K562 (cell line): ENCODE results near the gene HOXB5. TPM values are rescaled to one million over a fixed set of nuclear protein-coding genes. Genes with fewer than 3 reads are reported as not detected.
A peak's percentile ranks its signal among the peaks of the same experiment; 100 is the strongest.

Experiments used
- ATF1 ChIP-seq, 2 experiments: fragments of 450-650 bp in 1 of 2; IDR thresholded peaks; 2 replicates each; pipeline ENCODE4 v1.6.1; 2016; ENCODE audit warnings: missing compliant biosample characterization in 1 of 2, missing genetic modification characterization in 1 of 2
- BACH1 ChIP-seq: fragments of 200-800 bp; sonication (Bioruptor generic); IDR thresholded peaks from 2 replicates; pipeline ENCODE4 v1.6.1; 2016; ENCODE audit warnings: missing genetic modification characterization, missing compliant biosample characterization
- CBX3 ChIP-seq, 2 experiments: IDR thresholded peaks; 1 replicate in 1 of 2; 2 replicates in 1 of 2; pipeline ENCODE4 v1.6.1; 2012; ENCODE audit warnings: inconsistent platforms in 2 of 2, low read length in 2 of 2, borderline replicate concordance in 1 of 2, control low read depth in 1 of 2
- E2F1 ChIP-seq: sonication (generic); formaldehyde crosslinking; IDR thresholded peaks from 2 replicates; pipeline ENCODE4 v1.8.1; 2023; ENCODE audit warnings: mild to moderate bottlenecking, missing genetic modification reagents, moderate library complexity
- ELF2 ChIP-seq: fragments of 250-450 bp; sonication (Bioruptor Pico); IDR thresholded peaks from 2 replicates; pipeline ENCODE4 v1.5.0; 2021; ENCODE audit warnings: mild to moderate bottlenecking
- FOXK1 ChIP-seq: sonication (generic); formaldehyde crosslinking; IDR thresholded peaks from 2 replicates; pipeline ENCODE4 v1.8.0; 2022; ENCODE audit warnings: missing genetic modification reagents, mild to moderate bottlenecking, borderline replicate concordance
- HMGN3 ChIP-seq: IDR thresholded peaks from 2 replicates; pipeline ENCODE4 v1.6.1; 2011; ENCODE audit warnings: borderline replicate concordance, low read depth, mild to moderate bottlenecking, mixed read lengths, low read length; ENCODE audit not compliant: insufficient read length; ENCODE audit errors: extremely low read depth
- MAFK ChIP-seq: IDR thresholded peaks from 2 replicates; pipeline ENCODE4 v1.6.1; 2011; ENCODE audit warnings: low read length, improper control_type of control experiment
- NCOA2 ChIP-seq, 2 experiments: fragments of 450-650 bp; IDR thresholded peaks; 2 replicates each; pipeline ENCODE4 v1.6.1; 2018; ENCODE audit warnings: mild to moderate bottlenecking in 2 of 2, moderate library complexity in 1 of 2; ENCODE audit not compliant: partially characterized antibody in 2 of 2
- PHF8 ChIP-seq: fragments of 200-600 bp; sonication (generic); IDR thresholded peaks from 2 replicates; pipeline ENCODE4 v1.6.1; 2012; ENCODE audit warnings: mixed run types, mild to moderate bottlenecking, inconsistent platforms, low read length, moderate library complexity, borderline replicate concordance
- RBM22 ChIP-seq: fragments of 200-400 bp; formaldehyde crosslinking; IDR thresholded peaks from 2 replicates; pipeline ENCODE4 v1.6.1; 2018; ENCODE audit warnings: low read length, low read depth; ENCODE audit not compliant: poor library complexity, severe bottlenecking
- RCOR1 ChIP-seq, 2 experiments: IDR thresholded peaks; 2 replicates each; pipeline ENCODE4 v1.6.1; 2012; ENCODE audit warnings: low read depth in 2 of 2, low read length in 2 of 2, borderline replicate concordance in 1 of 2, improper control_type of control experiment in 1 of 2
- SAP30 ChIP-seq: fragments of 200-600 bp; sonication (generic); IDR thresholded peaks from 2 replicates; pipeline ENCODE4 v1.6.1; 2012; ENCODE audit warnings: borderline replicate concordance, low read depth, mild to moderate bottlenecking, moderate library complexity, low read length, control low read depth, inconsistent platforms; ENCODE audit not compliant: insufficient read depth, poor library complexity, severe bottlenecking
- SMARCC2 ChIP-seq: fragments of 450-650 bp; IDR thresholded peaks from 2 replicates; pipeline ENCODE4 v1.6.1; 2017; ENCODE audit warnings: antibody characterized with exemption, moderate library complexity, mild to moderate bottlenecking, low read depth
- SRSF9 ChIP-seq: fragments of 200-400 bp; formaldehyde crosslinking; IDR thresholded peaks from 2 replicates; pipeline ENCODE4 v1.6.1; 2017; ENCODE audit warnings: low read depth, low read length, borderline replicate concordance
- polyA plus RNA-seq, 8 experiments: library from polyadenylated mRNA; depleted of rRNA in 4 of 8; stranded (reverse) in 5 of 8; unstranded in 3 of 8; fragments of >200 nt; fragmentation: Nextera tagmentation in 2 of 8; fragmentation: Illumina TruSeq in 1 of 8; extraction: Ambion mirVana in 2 of 8; extraction: Trizol in 1 of 8; gene quantifications; 2 replicates each; pipeline versions ENCODE4 v1.2.1 to v1.2.3, GENCODE V29; 2011 to 2014; ENCODE audit warnings: inconsistent platforms in 1 of 8, missing spikeins in 1 of 8
- total RNA-seq, 7 experiments: library from RNA; depleted of rRNA in 6 of 7; stranded (reverse); fragments of >200 nt in 6 of 7; fragmentation: Illumina TruSeq in 2 of 7; extraction: Trizol in 2 of 7; gene quantifications; 2 replicates each; pipeline versions ENCODE4 v1.2.1 to v1.2.3, GENCODE V29; 2011 to 2021; ENCODE audit warnings: low replicate concordance in 1 of 7
- TF ChIP-seq, protein P1 (sequence below): sonication (generic); formaldehyde crosslinking; IDR thresholded peaks from 2 replicates; pipeline ENCODE4 v1.8.0; 2023; ENCODE audit warnings: missing genetic modification reagents, mild to moderate bottlenecking, borderline replicate concordance
- TF ChIP-seq, protein P2 (sequence below): sonication (generic); formaldehyde crosslinking; IDR thresholded peaks from 2 replicates; pipeline ENCODE4 v1.9.0; 2022; ENCODE audit warnings: mild to moderate bottlenecking, missing genetic modification reagents
- TF ChIP-seq, protein P3 (sequence below): fragments of 250-450 bp; sonication (Bioruptor Pico); IDR thresholded peaks from 2 replicates; pipeline ENCODE4 v1.5.1; 2021; ENCODE audit warnings: mild to moderate bottlenecking

Gene HOXB5
- total and polyA plus RNA-seq, 9 of the 15 experiments (the other 6 are each of a cell fraction or from before 2014, with no cell fraction given): 0.24 to 2.7 (median 0.65) TPM

- TF ChIP-seq, protein P1, sequence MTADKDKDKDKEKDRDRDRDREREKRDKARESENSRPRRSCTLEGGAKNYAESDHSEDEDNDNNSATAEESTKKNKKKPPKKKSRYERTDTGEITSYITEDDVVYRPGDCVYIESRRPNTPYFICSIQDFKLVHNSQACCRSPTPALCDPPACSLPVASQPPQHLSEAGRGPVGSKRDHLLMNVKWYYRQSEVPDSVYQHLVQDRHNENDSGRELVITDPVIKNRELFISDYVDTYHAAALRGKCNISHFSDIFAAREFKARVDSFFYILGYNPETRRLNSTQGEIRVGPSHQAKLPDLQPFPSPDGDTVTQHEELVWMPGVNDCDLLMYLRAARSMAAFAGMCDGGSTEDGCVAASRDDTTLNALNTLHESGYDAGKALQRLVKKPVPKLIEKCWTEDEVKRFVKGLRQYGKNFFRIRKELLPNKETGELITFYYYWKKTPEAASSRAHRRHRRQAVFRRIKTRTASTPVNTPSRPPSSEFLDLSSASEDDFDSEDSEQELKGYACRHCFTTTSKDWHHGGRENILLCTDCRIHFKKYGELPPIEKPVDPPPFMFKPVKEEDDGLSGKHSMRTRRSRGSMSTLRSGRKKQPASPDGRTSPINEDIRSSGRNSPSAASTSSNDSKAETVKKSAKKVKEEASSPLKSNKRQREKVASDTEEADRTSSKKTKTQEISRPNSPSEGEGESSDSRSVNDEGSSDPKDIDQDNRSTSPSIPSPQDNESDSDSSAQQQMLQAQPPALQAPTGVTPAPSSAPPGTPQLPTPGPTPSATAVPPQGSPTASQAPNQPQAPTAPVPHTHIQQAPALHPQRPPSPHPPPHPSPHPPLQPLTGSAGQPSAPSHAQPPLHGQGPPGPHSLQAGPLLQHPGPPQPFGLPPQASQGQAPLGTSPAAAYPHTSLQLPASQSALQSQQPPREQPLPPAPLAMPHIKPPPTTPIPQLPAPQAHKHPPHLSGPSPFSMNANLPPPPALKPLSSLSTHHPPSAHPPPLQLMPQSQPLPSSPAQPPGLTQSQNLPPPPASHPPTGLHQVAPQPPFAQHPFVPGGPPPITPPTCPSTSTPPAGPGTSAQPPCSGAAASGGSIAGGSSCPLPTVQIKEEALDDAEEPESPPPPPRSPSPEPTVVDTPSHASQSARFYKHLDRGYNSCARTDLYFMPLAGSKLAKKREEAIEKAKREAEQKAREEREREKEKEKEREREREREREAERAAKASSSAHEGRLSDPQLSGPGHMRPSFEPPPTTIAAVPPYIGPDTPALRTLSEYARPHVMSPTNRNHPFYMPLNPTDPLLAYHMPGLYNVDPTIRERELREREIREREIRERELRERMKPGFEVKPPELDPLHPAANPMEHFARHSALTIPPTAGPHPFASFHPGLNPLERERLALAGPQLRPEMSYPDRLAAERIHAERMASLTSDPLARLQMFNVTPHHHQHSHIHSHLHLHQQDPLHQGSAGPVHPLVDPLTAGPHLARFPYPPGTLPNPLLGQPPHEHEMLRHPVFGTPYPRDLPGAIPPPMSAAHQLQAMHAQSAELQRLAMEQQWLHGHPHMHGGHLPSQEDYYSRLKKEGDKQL (CRISPR knock-in tag): no peak
- no peak for TF ChIP-seq SMARCC2
- peak; percentile 34 for TF ChIP-seq RBM22
- 0 out of 2 replicates have a peak, but pooled peaks have one; percentile 17 for TF ChIP-seq ELF2
- TF ChIP-seq NCOA2 (IDR thresholded peaks at IDR 0.05; ENCODE audit: partially characterized antibody in 2 of 2): no peak
- TF ChIP-seq SAP30: no peak
- TF ChIP-seq CBX3 (IDR thresholded peaks at IDR 0.05; ENCODE audit: borderline replicate concordance in 1 of 2, low read length in 2 of 2): no peak
- TF ChIP-seq, protein P2, sequence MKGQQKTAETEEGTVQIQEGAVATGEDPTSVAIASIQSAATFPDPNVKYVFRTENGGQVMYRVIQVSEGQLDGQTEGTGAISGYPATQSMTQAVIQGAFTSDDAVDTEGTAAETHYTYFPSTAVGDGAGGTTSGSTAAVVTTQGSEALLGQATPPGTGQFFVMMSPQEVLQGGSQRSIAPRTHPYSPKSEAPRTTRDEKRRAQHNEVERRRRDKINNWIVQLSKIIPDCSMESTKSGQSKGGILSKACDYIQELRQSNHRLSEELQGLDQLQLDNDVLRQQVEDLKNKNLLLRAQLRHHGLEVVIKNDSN (CRISPR knock-in tag): no peak
- TF ChIP-seq, protein P3, sequence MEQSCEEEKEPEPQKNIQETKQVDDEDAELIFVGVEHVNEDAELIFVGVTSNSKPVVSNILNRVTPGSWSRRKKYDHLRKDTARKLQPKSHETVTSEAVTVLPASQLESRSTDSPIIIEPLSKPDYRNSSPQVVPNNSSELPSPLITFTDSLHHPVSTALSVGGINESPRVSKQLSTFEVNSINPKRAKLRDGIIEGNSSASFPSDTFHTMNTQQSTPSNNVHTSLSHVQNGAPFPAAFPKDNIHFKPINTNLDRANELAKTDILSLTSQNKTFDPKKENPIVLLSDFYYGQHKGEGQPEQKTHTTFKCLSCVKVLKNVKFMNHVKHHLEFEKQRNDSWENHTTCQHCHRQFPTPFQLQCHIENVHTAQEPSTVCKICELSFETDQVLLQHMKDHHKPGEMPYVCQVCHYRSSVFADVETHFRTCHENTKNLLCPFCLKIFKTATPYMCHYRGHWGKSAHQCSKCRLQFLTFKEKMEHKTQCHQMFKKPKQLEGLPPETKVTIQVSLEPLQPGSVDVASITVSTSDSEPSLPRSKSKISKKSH (CRISPR knock-in tag): no peak
- no peak for TF ChIP-seq E2F1
- peak; percentile 68 for TF ChIP-seq HMGN3
- no peak for TF ChIP-seq FOXK1 (CRISPR knock-in tag)
- no peak for TF ChIP-seq MAFK
- no peak for TF ChIP-seq BACH1
- TF ChIP-seq SRSF9: no peak
- 0 out of 4 replicates have a peak, but pooled peaks of 1 of the 2 experiments have one; percentile 30 for TF ChIP-seq RCOR1 (IDR thresholded peaks at IDR 0.05; ENCODE audit: borderline replicate concordance in 1 of 2, low read depth in 2 of 2, low read length in 2 of 2)
- peak; percentile 70; the same call in 1 of the 2 replicates for TF ChIP-seq PHF8
- no peak for TF ChIP-seq ATF1 (CRISPR knock-in tag; IDR thresholded peaks at IDR 0.05)
- 0 out of 2 replicates have a peak, but pooled peaks have one; percentile 16 for TF ChIP-seq ATF1 (tag; IDR thresholded peaks at IDR 0.05)
Measured at GRCh38 chr17:48541577-48542113, 51.9 kb downstream of the HOXB5 start (continued).
